GM12873 (cell line): ENCODE results near the gene CUBN.

ENCODE experiments used
- CTCF ChIP-seq: IDR thresholded peaks from 2 replicates; pipeline ENCODE4 v1.5.1; 2012; ENCODE audit warnings: low read depth, mild to moderate bottlenecking, moderate library complexity, low read length, control low read depth; ENCODE audit not compliant: insufficient read depth; ENCODE audit errors: missing control alignments

CUBN gene

GRCh38 chr10:17106991-17107390 lies 22.6 kb downstream of the CUBN start:
- TF ChIP-seq CTCF = no peak

DNA sequence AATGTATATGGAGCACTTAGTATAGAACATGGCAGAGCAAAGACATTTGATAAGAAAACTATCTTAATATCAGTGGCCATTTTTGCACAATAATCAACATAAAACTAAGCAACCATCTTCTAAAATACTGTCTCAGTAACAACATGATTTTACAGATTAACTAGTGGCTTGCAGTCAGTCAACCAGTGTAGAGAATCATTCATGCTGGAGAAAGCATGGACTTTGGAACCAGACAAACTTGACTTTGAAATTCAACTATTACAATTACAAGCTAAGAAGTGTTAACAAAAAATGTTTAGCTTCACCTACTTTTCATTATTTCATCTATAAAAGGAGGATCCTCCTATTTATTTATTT lies 27.7 kb downstream of the CUBN start:
- TF ChIP-seq CTCF = no peak

- no peak for TF ChIP-seq CTCF
Measured at GRCh38 chr10:17101257-17101909, 28.2 kb downstream of the CUBN start.

- no peak for TF ChIP-seq CTCF
Measured at GRCh38 chr10:17100586-17100985, 29.0 kb downstream of the CUBN start.

- TF ChIP-seq CTCF = no peak
Measured at GRCh38 chr10:17098012-17098411, 31.6 kb downstream of the CUBN start.

DNA sequence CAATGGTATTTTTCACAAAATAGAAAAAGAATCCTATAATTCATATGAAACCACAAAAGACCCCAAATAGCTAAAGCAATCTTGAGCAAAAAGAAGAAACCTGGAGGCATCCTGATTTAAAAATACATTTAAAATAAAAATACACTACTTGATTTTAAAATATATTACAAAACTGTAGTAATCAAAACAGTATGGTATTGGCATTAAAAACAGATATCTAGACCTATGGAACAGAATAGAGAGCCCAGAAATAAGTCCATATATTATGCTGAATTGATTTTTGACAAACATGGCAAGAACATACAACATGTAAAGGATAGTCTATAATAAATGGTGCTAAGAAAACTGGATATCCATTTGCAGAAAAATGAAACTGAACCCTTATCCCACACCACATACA lies 34.8 kb downstream of the CUBN start:
- no peak for TF ChIP-seq CTCF

GRCh38 chr10:17092986-17093803 lies 36.4 kb downstream of the CUBN start:
- TF ChIP-seq CTCF = no peak
